LNCAP (cell line): Measurements from ENCODE around the gene SLC1A7.

Experiments
- TF ChIP-seq, protein P1 (sequence below): fragments of 450-650 bp; IDR thresholded peaks from 2 replicates; pipeline ENCODE4 v1.5.1; 2017; ENCODE audit warnings: mild to moderate bottlenecking

Gene SLC1A7

DNA sequence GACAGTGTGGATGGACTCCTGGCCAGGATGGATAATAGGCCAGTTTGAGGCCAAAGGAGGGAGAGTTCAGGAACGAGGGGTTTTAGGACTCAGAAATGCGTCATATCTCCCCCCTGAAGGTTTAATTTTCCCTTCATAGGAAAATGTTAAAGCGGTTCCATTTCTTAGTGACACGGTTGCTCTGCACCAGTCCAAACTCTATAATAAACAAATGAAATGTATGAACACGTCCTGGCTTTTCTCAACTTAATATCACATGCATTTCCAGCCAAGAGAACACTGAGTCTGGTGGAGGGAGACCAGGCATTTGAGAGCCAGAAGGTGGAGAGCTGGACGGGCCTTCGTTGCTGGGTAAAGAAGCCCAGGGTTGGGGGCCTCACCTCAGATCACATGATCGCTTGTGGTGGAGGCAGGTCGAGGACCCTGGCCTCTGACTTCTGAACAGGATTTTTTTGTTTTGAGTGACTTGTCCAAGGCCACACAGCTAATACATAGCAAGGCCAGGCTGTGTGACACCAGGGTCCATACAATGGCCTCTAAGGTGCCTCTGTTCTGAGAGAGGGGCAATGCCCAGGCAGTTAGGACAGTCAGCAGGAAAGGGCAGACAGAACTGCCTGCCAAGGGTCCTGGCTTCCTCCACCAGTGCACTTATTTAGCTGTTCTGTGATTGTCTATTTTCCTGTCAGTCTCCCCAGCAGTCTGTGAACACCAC lies 11.4 kb downstream of the SLC1A7 start:
- TF ChIP-seq, protein P1, sequence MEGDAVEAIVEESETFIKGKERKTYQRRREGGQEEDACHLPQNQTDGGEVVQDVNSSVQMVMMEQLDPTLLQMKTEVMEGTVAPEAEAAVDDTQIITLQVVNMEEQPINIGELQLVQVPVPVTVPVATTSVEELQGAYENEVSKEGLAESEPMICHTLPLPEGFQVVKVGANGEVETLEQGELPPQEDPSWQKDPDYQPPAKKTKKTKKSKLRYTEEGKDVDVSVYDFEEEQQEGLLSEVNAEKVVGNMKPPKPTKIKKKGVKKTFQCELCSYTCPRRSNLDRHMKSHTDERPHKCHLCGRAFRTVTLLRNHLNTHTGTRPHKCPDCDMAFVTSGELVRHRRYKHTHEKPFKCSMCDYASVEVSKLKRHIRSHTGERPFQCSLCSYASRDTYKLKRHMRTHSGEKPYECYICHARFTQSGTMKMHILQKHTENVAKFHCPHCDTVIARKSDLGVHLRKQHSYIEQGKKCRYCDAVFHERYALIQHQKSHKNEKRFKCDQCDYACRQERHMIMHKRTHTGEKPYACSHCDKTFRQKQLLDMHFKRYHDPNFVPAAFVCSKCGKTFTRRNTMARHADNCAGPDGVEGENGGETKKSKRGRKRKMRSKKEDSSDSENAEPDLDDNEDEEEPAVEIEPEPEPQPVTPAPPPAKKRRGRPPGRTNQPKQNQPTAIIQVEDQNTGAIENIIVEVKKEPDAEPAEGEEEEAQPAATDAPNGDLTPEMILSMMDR = no peak

DNA sequence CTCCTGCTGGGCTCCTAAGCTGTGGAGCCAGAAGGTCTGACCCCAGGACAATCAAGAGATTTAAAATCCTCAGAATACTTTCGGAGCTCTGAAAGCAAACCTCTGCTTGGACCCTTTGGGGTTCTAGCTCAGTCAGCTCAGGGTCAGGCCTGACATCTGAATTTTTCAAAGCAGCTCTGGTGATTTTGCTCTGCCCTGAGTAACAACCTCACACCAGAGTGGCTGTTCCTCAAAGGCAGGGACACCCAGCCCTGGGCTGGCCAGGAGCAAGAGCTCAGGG lies 11.9 kb downstream of the SLC1A7 start:
- TF ChIP-seq, protein P1 = no peak

DNA sequence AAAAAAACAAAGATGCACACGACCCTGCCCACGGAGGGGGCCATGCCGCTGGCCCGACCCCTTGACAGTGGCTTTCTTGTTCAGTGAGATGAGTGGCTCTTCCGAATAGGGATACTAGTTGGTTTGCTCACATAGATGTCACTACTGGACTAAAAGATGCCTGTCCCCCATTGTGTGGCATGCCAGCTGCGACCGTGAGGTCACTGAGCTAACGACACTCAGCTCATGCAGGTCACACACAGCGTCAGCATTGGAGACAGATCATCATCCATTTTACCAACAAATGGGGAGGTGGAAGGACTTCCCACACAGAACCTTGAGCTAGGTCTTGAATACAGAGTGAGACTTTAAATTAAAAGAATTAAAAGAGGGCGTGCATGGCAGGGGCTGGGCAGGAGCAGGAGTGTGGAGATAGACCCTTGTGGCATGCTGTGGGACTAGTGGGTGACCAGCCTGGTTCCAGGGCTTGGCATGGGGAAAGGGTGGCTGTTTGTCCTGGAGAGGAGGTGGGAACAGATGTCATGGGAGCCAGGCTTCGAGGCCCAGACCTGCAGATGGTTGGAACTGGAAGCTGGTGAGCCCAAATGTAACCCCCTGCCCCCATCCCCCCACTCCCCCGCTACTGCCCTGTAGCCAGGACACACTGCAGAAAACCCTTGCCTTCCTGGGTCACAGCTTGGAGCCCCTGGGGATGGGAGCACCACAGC lies 12.4 kb downstream of the SLC1A7 start:
- TF ChIP-seq, protein P1 = no peak

DNA sequence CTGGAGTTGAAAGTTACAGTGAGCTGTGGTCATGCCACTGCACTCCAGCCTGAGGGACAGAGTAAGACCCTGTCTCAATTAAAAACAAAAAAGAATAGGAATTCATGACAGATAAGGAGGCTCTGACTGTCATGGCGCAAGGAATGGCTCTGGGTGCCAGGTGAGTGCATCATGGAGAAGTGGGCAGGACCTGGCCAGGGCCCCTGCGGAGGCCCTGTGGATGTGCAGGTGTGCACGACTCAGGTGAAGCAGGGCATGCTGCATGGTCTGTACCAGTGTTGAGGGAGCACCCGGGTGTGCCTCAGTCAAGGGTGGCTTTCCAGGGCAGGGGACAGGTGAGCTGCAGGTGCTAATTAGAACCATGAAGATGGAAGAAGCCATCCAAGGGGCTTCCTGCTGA lies 14.0 kb downstream of the SLC1A7 start:
- TF ChIP-seq, protein P1 = no peak

DNA sequence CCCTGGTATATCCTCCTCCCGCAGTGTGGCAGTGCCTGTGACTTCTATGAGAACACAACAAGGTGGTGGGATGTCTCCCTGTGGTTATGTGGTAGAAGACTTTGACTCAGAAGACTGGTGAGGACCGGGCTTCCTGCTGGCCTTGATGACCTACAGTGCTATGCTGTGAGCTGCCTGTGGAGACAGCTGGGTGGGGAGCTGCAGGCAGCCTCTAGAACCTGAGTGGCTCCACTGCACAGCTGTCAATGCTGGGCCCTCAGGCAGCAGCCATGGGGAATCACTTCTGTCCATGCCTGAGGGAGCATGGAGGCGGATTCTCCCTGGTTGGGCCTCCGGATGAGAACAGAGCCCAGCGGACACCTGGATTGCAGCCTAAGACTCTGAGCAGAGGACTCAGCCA lies 14.9 kb downstream of the SLC1A7 start:
- TF ChIP-seq, protein P1 = no peak

DNA sequence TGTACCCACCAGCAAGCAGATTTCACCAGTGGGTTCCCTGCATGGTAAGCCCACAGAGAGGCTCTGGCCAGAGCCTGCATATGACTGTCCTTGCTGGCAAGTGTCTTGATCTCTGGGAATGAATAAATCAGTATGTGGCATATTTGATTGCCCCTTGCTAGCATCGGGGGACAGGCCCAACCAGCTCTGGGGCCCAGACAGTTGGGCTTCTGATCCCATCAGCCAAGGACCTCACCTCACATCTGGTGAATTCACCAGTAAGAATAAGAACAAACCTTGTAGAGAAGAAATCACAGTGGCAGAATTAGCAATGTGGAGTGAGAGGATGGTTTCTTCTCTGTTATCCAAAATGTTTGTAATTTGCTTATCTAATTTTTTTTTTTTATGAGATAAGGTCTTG lies 15.9 kb downstream of the SLC1A7 start:
- TF ChIP-seq, protein P1 = no peak

DNA sequence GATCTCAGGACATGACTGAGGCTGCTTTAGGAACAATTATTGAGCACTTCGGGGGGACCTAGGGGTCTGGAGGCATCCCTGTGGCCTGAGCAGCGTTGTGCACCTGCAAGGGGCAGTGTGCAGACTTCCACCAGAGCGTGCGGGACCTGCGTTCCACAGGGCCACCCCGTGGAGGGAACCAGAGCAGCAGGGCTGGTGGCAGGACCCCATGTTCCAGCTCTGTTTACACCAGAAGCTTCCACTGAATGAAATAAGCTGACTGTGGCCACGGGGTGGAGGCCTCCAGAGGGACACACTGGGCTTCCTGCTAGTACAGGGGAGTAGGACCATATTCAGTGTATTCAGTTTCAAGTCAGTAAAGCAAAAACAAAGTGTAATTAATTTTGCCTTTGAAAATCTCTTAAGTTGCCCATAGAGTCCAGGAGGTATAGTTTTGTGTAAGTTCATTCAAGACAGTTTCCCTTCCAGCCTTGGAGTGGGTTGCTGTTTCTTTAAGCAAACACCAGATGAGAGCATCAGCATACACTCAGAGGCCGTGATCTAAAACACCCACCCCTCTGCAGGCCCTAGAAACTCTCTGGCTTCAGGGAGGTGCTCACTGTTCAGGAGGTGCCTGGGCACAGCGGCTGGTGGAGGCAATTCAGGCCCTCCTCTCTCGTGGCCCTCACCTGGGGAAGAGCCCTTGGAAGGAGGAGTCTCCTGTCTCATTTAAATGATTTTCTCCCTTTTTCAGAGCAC lies 16.6 kb downstream of the SLC1A7 start:
- TF ChIP-seq, protein P1 = no peak
